ENCODE results near the gene LMTK3. TPM values are rescaled to one million over a fixed set of nuclear protein-coding genes. Genes with fewer than 3 reads are reported as not detected.
A peak's percentile ranks its signal among the peaks of the same experiment; 100 is the strongest.

LMTK3 gene
- polyA plus RNA-seq, 1 donor, result 7.2 TPM

DNA sequence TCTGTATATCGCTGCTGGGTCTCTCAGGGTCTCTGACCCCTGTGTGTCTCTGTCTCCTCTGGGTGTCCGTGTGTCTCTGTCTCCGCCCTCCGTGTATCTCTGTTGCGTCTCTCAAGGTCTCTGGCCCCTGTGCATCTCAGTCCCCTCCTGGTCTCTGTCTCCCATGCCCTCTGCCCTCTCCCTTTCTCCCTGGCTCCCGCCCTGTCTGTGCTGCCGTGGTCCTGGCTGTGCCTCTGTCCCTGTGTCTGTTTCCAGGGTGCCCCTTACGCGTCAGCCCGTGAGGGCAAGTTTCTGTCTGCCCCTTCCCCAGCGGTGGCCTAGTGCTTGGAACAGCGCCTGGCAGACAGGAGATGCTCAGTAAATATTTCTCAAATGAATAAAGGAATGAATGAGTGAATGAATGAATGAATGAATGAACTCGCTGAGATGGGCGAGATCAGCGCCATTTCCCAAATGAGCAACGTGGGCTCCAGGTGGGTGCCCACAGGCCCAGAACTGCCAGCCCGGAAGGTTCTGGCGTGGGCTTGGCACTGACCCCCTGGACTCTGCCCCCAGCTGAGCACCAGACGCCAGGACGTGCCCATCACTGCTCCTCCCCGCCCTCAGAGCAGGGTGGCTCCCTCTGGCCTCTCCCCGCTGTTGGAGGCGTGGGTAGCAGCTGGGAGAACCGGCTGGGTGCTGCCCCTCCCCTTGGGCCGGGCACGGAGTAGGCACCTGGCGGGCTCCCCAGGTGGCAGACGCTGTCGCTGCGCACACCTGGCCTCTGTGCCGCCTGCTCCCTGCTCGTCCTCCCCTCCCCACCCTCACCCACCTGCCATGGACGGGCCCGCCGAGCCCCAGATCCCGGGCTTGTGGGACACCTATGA is 40.0 kb upstream of the LMTK3 start, which contains the start of gene SULT2B1:
SULT2B1 (plus strand) TSS at position 736 of the 866 bp plus-strand sequence; CDS start at position 817, 81 bp downstream.
- no peaks in the 10 kb centered on the region for H3K27me3 ChIP-seq (ENCODE audit: control insufficient read depth, insufficient read depth, low read length)
- peak within 1 kb of the TSS; percentile 30 for H3K27ac ChIP-seq (ENCODE audit: low read length)
- H3K36me3 ChIP-seq (ENCODE audit: control insufficient read depth, insufficient read depth, low read length), result no peaks in the 10 kb centered on the region
- peaks cover 3% of the 10 kb centered on the region for H3K9me3 ChIP-seq (ENCODE audit: control insufficient read depth, low read depth, low read length)
- H3K4me1 ChIP-seq (ENCODE audit: control insufficient read depth, insufficient read depth, low read length), result peaks cover 46% of the 10 kb centered on the region
- 17% methylated on average over 1 of the region's 36 CpGs for WGBS (ENCODE audit: insufficient coverage, low lambda C conversion rate)
- DNase-seq, result peak; percentile 63 to 84
- H3K4me3 ChIP-seq (ENCODE audit: low read length), result no peak within 1 kb of the TSS

DNA sequence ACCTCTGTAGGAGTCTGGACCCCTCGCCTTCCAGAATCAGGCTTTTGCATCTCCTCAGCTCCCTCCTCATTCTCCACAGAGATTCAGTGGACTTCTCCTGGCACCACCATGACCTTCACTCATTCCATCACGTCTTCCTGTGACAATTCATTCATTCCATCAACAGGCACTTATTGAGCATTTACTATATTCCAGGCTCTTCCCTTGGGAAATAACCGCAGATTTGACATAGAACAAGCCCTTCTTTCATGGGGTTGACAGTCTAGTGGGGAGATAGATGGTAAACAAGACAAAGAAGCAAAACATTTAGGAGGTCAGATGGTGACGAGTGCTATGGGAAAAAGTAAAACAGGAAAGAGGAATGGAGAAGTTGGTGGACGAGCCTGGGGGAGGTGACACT is 37.7 kb upstream of the LMTK3 start:
- peaks cover 34% of the 10 kb centered on the region for H3K4me1 ChIP-seq (ENCODE audit: control insufficient read depth, insufficient read depth, low read length)
- H3K27ac ChIP-seq (ENCODE audit: low read length), result no peak overlapping the region
- H3K9me3 ChIP-seq (ENCODE audit: control insufficient read depth, low read depth, low read length), result peaks cover 3% of the 10 kb centered on the region
- WGBS (ENCODE audit: insufficient coverage, low lambda C conversion rate), result 100% methylated on average over 2 of the region's 5 CpGs
- H3K4me3 ChIP-seq (ENCODE audit: low read length), result no peak overlapping the region
- DNase-seq, result no peak
- H3K27me3 ChIP-seq (ENCODE audit: control insufficient read depth, insufficient read depth, low read length), result no peaks in the 10 kb centered on the region
- H3K36me3 ChIP-seq (ENCODE audit: control insufficient read depth, insufficient read depth, low read length), result no peaks in the 10 kb centered on the region

DNA sequence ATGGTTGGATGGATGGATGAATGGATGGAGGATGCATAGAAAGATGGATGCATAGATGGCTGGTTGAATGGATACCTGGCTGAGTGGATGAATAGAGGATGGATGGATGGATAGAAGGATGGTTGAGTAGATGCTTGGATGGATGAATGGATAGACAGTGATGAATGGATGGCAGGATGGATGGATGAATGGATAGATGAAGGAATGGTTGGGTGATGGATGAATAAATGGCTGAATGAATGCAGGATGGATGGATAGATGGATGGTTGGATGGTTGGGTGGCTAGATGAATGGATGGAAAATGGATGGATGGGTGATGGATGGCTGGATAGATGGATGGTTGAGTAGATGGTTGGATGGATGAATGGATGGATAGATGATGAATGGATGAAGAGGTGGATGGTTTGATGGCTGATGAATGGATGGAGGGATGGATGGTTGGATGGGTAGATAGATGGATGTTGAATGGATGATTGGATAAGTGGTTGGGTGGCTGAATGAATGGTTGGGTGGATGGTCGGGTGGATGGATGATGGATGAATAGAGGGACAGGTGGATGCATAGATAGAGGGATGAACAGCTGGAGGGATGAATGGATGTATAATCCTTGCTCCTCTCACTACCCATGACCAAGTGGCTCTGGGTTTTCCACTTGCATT is 36.7 kb upstream of the LMTK3 start:
- no peak for DNase-seq
- no peak overlapping the region for H3K4me3 ChIP-seq (ENCODE audit: low read length)
- no peaks in the 10 kb centered on the region for H3K36me3 ChIP-seq (ENCODE audit: control insufficient read depth, insufficient read depth, low read length)
- H3K27me3 ChIP-seq (ENCODE audit: control insufficient read depth, insufficient read depth, low read length), result no peaks in the 10 kb centered on the region
- H3K4me1 ChIP-seq (ENCODE audit: control insufficient read depth, insufficient read depth, low read length), result peaks cover 24% of the 10 kb centered on the region
- H3K27ac ChIP-seq (ENCODE audit: low read length), result no peak overlapping the region
- WGBS (ENCODE audit: insufficient coverage, low lambda C conversion rate), result no CpG with 5 or more reads among the region's 1 CpG
- H3K9me3 ChIP-seq (ENCODE audit: control insufficient read depth, low read depth, low read length), result peaks cover 3% of the 10 kb centered on the region

DNA sequence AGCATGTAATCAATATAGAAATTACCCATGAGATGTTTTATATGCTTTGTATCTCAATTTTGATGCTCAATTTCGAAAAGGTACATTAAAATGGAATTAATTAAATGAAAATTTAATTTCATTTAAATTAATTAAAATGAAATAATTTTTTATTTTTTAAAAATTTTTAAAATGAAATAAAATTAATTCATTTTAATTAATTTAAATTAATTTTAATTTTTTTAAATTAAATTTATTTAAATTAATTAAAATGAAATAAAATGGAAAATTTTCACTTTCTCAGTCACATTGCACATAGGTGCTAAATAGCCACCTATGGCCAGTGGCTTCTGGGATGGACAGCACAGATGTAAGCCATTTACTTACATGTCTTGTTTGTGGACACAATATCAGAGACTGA is 36.1 kb upstream of the LMTK3 start:
- H3K27ac ChIP-seq (ENCODE audit: low read length), result no peak overlapping the region
- H3K9me3 ChIP-seq (ENCODE audit: control insufficient read depth, low read depth, low read length), result peaks cover 3% of the 10 kb centered on the region
- H3K4me1 ChIP-seq (ENCODE audit: control insufficient read depth, insufficient read depth, low read length), result peaks cover 17% of the 10 kb centered on the region
- no peak overlapping the region for H3K4me3 ChIP-seq (ENCODE audit: low read length)
- no peak for DNase-seq
- H3K36me3 ChIP-seq (ENCODE audit: control insufficient read depth, insufficient read depth, low read length), result no peaks in the 10 kb centered on the region
- H3K27me3 ChIP-seq (ENCODE audit: control insufficient read depth, insufficient read depth, low read length), result no peaks in the 10 kb centered on the region
- WGBS (ENCODE audit: insufficient coverage, low lambda C conversion rate), result 82% methylated on average over 1 of the region's 1 CpG

DNA sequence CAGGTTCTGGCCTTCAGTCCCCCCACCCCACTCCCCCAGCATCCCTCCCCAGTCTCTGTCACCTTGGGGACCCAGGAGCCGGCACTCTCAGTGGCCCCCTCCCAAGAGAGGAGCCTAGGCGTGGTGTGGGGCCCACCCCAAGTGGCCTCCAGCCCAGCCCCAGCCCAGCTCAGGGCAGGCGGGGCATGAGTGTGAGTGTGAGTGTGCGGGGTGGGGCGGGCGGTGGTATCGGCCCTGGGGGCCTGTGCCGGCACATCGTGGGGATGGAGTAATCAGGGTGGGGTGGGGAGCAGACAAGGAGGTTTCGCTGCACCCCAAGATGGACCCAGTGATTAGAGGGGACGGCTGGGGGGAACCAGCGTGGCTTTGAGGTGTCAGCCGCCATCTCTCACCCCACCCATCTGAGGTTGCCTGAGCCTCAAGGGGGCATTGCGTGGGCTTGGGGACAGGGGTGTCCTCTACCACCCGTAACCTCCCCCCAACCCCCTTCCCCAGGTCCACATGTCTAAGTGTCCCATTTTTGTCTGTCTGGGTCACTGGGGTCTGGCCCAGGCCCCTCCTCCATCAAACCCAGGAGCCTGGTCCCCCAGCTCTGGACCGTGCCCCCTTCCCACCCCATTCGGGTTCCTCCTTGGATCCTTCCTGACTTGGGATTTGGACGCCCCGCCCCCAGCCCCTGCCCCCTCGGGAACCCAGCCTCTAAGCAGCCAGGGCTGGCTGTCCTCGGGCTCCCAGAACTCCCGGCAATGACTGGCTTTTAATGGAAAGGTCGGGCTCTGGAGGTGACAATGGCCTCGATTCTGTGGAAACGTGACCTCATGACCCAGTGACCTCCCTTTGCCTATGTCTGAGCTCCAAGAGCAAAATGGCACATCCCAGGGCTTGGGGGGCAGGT is 33.5 kb upstream of the LMTK3 start:
- no CpG with 5 or more reads among the region's 25 CpGs for WGBS (ENCODE audit: insufficient coverage, low lambda C conversion rate)
- DNase-seq, result peak in 1 of 2 donors; percentile 27
- Histone ChIP-seq H3K9me3 (ENCODE audit: control insufficient read depth, low read depth, low read length) (peaks cover 3% of the 10 kb centered on the region), H3K36me3 (ENCODE audit: control insufficient read depth, insufficient read depth, low read length) (no peaks in the 10 kb centered on the region), H3K27ac (ENCODE audit: low read length) (no peak overlapping the region), H3K27me3 (ENCODE audit: control insufficient read depth, insufficient read depth, low read length) (no peaks in the 10 kb centered on the region), H3K4me3 (ENCODE audit: low read length) (no peak overlapping the region), H3K4me1 (ENCODE audit: control insufficient read depth, insufficient read depth, low read length) (no peaks in the 10 kb centered on the region)

DNA sequence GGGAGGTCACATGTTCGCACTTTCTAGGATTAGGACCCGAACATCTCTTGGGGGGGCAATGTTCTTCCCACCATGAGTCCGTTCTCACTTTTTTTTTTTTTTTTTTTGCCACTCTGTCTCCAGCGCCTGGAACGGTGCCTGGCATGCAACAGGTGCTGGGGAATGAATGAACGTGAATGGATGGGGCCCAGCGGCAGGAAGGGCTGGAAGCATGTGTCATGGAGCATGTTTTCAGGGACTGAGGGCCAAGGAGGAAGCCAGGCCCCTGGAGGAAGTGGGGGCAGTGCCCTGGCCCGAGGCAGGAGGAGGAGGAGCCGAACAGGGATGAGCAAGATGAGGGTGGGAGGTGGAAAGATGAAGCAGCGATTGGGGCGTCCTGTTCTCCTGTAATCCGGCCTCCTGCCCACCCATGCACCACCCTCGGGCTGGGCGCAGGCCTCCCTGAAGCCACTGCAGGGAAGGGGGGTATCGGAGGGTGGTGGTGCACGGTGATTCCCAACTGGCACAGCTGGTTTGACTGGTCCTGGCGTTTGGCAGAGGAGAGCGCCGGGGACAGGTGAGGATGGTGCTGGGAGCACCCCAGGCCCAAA is 31.6 kb upstream of the LMTK3 start:
- Histone ChIP-seq H3K4me3 (ENCODE audit: low read length) (no peak overlapping the region), H3K27ac (ENCODE audit: low read length) (no peak overlapping the region), H3K4me1 (ENCODE audit: control insufficient read depth, insufficient read depth, low read length) (no peaks in the 10 kb centered on the region), H3K27me3 (ENCODE audit: control insufficient read depth, insufficient read depth, low read length) (no peaks in the 10 kb centered on the region), H3K36me3 (ENCODE audit: control insufficient read depth, insufficient read depth, low read length) (no peaks in the 10 kb centered on the region), H3K9me3 (ENCODE audit: control insufficient read depth, low read depth, low read length) (peaks cover 3% of the 10 kb centered on the region)
- WGBS (ENCODE audit: insufficient coverage, low lambda C conversion rate), result no CpG with 5 or more reads among the region's 19 CpGs
- peak in 1 of 2 donors; percentile 37 for DNase-seq

DNA sequence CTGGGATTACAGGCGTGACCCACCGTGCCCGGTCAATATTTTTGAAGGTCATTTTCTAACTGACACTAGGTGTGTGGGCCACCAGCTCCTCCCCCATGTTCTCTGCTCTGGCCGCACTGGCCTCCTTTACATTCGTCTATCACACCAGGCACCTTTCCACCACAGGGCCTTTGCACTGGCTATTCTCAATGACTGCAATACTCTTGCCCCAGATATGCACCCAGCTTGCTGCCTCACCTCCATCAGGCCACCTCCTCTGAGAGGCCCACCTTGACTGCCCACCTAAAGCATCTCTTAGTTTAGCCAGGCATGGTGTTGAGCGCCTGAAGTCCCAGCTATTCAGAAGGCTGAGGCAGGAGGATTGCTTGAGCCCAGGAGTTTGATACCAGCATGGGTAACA is 30.2 kb upstream of the LMTK3 start:
- Histone ChIP-seq H3K4me3 (ENCODE audit: low read length) (no peak overlapping the region), H3K27ac (ENCODE audit: low read length) (no peak overlapping the region), H3K27me3 (ENCODE audit: control insufficient read depth, insufficient read depth, low read length) (no peaks in the 10 kb centered on the region), H3K4me1 (ENCODE audit: control insufficient read depth, insufficient read depth, low read length) (no peaks in the 10 kb centered on the region), H3K36me3 (ENCODE audit: control insufficient read depth, insufficient read depth, low read length) (no peaks in the 10 kb centered on the region), H3K9me3 (ENCODE audit: control insufficient read depth, low read depth, low read length) (no peaks in the 10 kb centered on the region)
- DNase-seq, result no peak
- WGBS (ENCODE audit: insufficient coverage, low lambda C conversion rate), result no CpG with 5 or more reads among the region's 6 CpGs

DNA sequence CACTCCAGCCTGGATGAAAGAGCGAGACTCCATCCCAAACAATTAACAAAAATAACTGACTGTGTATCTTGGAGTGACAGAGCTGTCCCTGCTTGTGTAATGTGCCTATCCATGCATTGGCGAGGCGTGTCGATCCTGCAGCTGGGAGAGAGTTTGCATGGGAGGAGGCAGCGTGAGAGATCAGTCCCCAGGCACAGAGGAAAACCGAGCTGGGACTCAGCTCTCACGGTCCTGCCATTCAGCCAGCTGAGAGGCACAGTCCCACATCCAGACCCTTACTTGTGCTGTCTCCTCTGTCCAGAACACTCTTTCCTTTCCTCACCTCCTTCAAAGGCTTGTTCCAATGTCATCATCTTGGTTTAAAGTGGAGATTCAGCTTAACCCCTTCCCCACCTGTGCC is 28.5 kb upstream of the LMTK3 start:
- no peaks in the 10 kb centered on the region for H3K9me3 ChIP-seq (ENCODE audit: control insufficient read depth, low read depth, low read length)
- H3K4me1 ChIP-seq (ENCODE audit: control insufficient read depth, insufficient read depth, low read length), result no peaks in the 10 kb centered on the region
- no peaks in the 10 kb centered on the region for H3K27me3 ChIP-seq (ENCODE audit: control insufficient read depth, insufficient read depth, low read length)
- no peak overlapping the region for H3K4me3 ChIP-seq (ENCODE audit: low read length)
- no CpG with 5 or more reads among the region's 7 CpGs for WGBS (ENCODE audit: insufficient coverage, low lambda C conversion rate)
- no peaks in the 10 kb centered on the region for H3K36me3 ChIP-seq (ENCODE audit: control insufficient read depth, insufficient read depth, low read length)
- no peak overlapping the region for H3K27ac ChIP-seq (ENCODE audit: low read length)
- DNase-seq, result no peak

DNA sequence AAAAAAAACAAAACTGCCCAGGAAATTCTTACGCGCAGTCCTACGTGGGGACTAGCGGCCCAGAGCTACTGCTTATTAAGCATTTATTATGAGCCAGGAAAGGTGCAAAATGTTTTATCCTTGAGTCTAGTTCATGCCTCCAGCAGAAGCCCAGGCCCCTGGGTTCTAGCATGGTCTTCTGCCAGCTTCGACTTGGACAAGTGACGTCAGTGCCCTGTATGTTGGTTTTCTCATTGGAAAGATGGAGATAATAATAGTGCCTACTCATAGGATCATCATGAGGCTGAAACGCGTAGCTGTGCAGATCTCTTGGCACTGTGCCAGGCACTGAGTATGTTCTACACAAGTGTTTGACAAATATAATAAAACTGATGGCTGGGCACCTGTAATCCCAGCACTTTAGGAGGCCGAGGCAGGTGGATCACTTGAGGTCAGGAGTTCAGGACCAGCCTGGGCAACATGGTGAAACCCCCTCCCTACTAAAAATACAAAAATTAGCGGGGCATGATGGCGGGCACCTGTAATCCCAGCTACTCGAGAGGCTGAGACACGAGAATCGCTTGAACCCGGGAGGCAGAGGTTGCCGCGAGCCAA is 28.0 kb upstream of the LMTK3 start:
- no peaks in the 10 kb centered on the region for H3K9me3 ChIP-seq (ENCODE audit: control insufficient read depth, low read depth, low read length)
- no peak overlapping the region for H3K27ac ChIP-seq (ENCODE audit: low read length)
- H3K4me1 ChIP-seq (ENCODE audit: control insufficient read depth, insufficient read depth, low read length), result no peaks in the 10 kb centered on the region
- 20% methylated on average over 1 of the region's 17 CpGs for WGBS (ENCODE audit: insufficient coverage, low lambda C conversion rate)
- no peaks in the 10 kb centered on the region for H3K27me3 ChIP-seq (ENCODE audit: control insufficient read depth, insufficient read depth, low read length)
- peak; percentile 52 to 70 for DNase-seq
- no peaks in the 10 kb centered on the region for H3K36me3 ChIP-seq (ENCODE audit: control insufficient read depth, insufficient read depth, low read length)
- H3K4me3 ChIP-seq (ENCODE audit: low read length), result no peak overlapping the region

All from large intestine (tissue), 3 donors.